Activated B cell treated with CpG ODN at 0.5 μM for 24 hours (primary cell): ENCODE measurements around the gene LDB1. TPM values are rescaled to one million over a fixed set of nuclear protein-coding genes. Genes with fewer than 3 reads are reported as not detected.
A peak's percentile ranks its signal among the peaks of the same experiment; 100 is the strongest.

ENCODE experiments used
- ATAC-seq: fragments of 200-7000 bp; cut with Tn5 transposase; one replicate; pipeline ENCODE4 v1.10.0; 2021; ENCODE audit warnings: low read depth, mild to moderate bottlenecking, moderate library complexity
- CTCF ChIA-PET: fragments of 350-600 bp; sonication (Branson Sonifier 250); formaldehyde crosslinking; loops from one replicate; lab custom pipeline; 2021; ENCODE audit warnings: antibody characterized with exemption; lab: Charles Lee
- POLR2A ChIA-PET: fragments of 350-600 bp; sonication (Branson Sonifier 250); formaldehyde crosslinking; loops from one replicate; lab custom pipeline; 2021; ENCODE audit warnings: antibody characterized with exemption; lab: Charles Lee
- DNase-seq: peaks from one replicate; pipeline ENCODE4 v3.0.0; 2022
- H3K27ac Mint-ChIP-seq: one replicate; pipeline ENCODE4 v1.8.0; 2020; ENCODE audit warnings: mixed read lengths
- H3K27me3 Mint-ChIP-seq: one replicate; pipeline ENCODE4 v1.8.0; 2021; ENCODE audit warnings: mixed read lengths
- H3K36me3 Mint-ChIP-seq: one replicate; pipeline ENCODE4 v1.8.0; 2021; ENCODE audit warnings: low read depth, mixed read lengths
- H3K4me1 Mint-ChIP-seq: one replicate; pipeline ENCODE4 v1.8.0; 2021; ENCODE audit warnings: mixed read lengths
- H3K4me3 Mint-ChIP-seq: one replicate; pipeline ENCODE4 v1.8.0; 2020; ENCODE audit warnings: mild to moderate bottlenecking, mixed read lengths
- H3K9me3 Mint-ChIP-seq: one replicate; pipeline ENCODE4 v1.8.0; 2020; ENCODE audit warnings: mixed read lengths
- intact Hi-C: fragments of 100-400 bp; cut with micrococcal nuclease; formaldehyde crosslinking; loops from one replicate; pipeline ENCODE4 v1.15.1; 2024
- total RNA-seq: library from RNA; stranded (reverse); gene quantifications from 2 replicates; pipeline ENCODE4 v1.2.3, GENCODE V29; 2022
- TF ChIP-seq, protein P1 (sequence below): fragments of 200-600 bp; IDR thresholded peaks from one replicate; pipeline ENCODE4 v1.8.0; 2022; ENCODE audit warnings: antibody characterized with exemption, mild to moderate bottlenecking

Gene LDB1
- total RNA-seq, 1 donor from 2014 or later = 61.9 TPM

DNA sequence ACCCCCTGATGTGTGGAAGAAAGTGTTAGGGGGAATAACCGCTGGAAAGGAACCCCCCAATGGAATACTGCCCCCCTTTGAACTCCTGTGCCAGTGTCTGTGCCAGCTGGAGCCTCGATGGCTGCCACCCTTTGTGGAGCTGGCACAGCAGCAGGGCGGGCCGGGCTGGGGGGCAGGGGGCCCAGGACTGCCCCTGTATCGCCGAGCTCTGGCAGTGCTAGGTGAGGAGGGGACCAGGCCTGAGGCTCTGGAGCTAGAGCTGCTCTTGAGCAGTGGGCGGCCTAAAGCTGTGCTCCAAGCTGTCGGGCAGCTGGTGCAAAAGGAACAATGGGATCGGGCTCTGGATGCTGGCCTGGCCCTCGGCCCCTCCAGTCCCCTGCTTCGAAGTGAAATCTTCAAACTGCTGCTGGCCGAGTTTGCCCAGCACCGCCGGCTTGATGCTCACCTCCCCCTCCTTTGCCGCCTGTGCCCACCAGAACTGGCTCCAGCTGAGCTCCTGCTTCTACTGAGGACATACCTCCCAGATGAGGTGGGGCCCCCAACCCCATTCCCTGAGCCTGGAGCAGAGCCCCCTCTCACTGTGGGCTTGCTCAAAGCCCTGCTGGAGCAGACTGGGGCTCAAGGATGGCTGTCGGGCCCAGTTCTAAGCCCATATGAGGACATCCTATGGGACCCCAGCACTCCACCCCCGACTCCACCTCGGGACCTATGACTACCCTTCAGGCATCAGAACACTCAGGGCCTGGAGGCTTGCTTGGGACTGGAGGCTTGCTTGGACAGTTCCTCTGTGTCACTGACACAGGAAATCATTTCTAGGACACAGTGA, 52.9 kb downstream of the LDB1 start:
- ATAC-seq (no peak), DNase-seq (no peak)
- CTCF ChIA-PET = interaction anchor here (1.3 to 12.4 kb wide), 4 partner anchors 57 to 226 kb away, joined by 5 to 182 read pairs (median 8); partner anchors contain the start of gene KCNIP2
- Mint-ChIP-seq H3K27me3 (no peaks in the 10 kb centered on the region), H3K27ac (no peak overlapping the region), H3K36me3 (peaks cover 17% of the 10 kb centered on the region), H3K4me3 (peak overlapping the region; percentile 35), H3K9me3 (no peaks in the 10 kb centered on the region), H3K4me1 (peaks cover 24% of the 10 kb centered on the region)
- intact Hi-C loops = no loop called here
- TF ChIP-seq, protein P1, sequence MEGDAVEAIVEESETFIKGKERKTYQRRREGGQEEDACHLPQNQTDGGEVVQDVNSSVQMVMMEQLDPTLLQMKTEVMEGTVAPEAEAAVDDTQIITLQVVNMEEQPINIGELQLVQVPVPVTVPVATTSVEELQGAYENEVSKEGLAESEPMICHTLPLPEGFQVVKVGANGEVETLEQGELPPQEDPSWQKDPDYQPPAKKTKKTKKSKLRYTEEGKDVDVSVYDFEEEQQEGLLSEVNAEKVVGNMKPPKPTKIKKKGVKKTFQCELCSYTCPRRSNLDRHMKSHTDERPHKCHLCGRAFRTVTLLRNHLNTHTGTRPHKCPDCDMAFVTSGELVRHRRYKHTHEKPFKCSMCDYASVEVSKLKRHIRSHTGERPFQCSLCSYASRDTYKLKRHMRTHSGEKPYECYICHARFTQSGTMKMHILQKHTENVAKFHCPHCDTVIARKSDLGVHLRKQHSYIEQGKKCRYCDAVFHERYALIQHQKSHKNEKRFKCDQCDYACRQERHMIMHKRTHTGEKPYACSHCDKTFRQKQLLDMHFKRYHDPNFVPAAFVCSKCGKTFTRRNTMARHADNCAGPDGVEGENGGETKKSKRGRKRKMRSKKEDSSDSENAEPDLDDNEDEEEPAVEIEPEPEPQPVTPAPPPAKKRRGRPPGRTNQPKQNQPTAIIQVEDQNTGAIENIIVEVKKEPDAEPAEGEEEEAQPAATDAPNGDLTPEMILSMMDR = no peak
- POLR2A ChIA-PET = interaction anchor here (1.1 to 4.0 kb wide), 4 partner anchors 11 to 236 kb away, joined by 3 to 22 read pairs (median 9); partner anchors contain the start of gene ARMH3

DNA sequence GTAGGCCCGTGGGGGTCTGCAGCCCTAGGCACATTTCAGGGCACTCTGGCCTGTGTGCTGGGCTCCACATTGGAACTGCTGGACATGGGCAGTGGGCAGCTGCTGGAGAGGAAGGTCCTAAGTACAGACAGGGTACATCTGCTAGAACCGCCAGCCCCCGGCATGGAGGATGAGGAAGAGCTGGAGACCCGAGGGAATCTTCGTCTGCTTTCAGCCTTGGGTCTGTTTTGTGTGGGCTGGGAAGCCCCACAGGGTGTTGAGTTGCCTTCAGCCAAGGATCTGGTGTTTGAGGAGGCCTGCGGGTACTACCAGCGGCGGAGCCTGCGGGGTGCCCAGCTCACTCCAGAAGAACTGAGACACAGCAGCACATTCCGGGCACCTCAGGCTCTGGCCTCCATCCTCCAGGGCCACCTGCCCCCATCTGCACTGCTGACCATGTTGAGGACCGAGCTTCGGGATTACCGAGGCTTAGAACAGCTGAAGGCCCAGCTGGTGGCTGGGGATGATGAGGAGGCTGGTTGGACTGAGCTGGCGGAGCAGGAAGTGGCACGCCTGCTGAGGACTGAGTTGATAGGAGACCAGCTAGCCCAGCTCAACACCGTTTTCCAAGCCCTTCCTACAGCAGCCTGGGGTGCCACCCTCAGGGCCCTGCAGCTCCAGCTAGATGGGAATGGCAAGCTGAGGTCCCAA, 53.6 kb downstream of the LDB1 start:
- intact Hi-C loops = no loop called here
- ATAC-seq (no peak), DNase-seq (no peak)
- ChIA-PET POLR2A (interaction anchor here (0.9 to 4.0 kb wide), 6 partner anchors 11 to 283 kb away, joined by 3 to 22 read pairs (median 4); partner anchors contain the start of genes ARMH3 and NPM3), CTCF (interaction anchor here (1.2 to 12.4 kb wide), 4 partner anchors 9 to 226 kb away, joined by 4 to 182 read pairs (median 5); partner anchors contain the start of gene KCNIP2)
- Mint-ChIP-seq H3K4me1 (peaks cover 24% of the 10 kb centered on the region), H3K9me3 (no peaks in the 10 kb centered on the region), H3K27ac (peak overlapping the region; percentile 79), H3K36me3 (peaks cover 17% of the 10 kb centered on the region), H3K4me3 (peak overlapping the region; percentile 89), H3K27me3 (no peaks in the 10 kb centered on the region)
- TF ChIP-seq, protein P1 = no peak

DNA sequence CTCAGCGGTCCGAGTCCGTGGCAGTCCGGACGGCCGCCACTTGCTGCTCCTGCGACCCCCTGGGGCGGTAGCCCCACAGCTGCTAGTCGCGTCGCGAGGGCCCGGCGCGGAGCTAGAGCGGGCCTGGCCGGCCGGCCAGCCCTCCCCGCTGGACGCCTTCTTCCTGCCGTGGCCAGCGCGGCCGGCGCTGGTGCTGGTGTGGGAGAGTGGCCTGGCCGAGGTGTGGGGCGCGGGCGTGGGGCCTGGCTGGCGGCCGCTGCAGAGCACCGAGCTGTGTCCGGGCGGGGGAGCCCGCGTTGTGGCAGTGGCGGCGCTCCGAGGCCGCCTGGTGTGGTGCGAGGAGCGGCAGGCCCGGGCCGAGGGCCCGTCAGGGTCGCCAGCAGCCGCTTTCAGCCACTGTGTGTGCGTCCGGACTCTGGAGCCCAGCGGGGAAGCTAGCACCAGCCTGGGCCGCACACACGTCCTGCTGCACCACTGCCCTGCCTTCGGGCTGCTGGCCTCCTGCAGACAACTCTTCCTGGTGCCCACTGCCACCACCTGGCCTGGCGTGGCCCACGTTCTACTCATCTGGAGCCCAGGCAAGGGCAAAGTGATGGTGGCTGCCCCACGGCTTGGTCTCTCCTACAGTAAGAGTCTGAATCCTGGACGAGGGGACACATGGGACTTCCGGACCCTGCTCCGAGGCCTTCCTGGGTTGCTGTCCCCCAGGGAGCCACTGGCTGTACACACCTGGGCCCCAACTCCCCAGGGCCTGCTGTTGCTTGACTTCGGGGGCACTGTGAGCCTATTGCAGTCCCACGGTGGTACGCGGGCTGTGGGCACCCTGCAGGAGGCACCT, 54.4 kb downstream of the LDB1 start:
- TF ChIP-seq, protein P1 = no peak
- peaks cover 24% of the 10 kb centered on the region for H3K4me1 Mint-ChIP-seq
- DNase-seq = peak; percentile 32
- CTCF ChIA-PET = interaction anchor here (1.2 to 12.4 kb wide), 4 partner anchors 9 to 225 kb away, joined by 3 to 182 read pairs (median 4); partner anchors contain the start of gene KCNIP2
- H3K9me3 Mint-ChIP-seq = no peaks in the 10 kb centered on the region
- H3K27ac Mint-ChIP-seq = peak overlapping the region; percentile 79
- no peaks in the 10 kb centered on the region for H3K27me3 Mint-ChIP-seq
- POLR2A ChIA-PET = interaction anchor here (0.9 to 4.0 kb wide), 7 partner anchors 10 to 282 kb away, joined by 3 to 22 read pairs (median 4); partner anchors contain the start of genes ARMH3 and NPM3
- peak overlapping the region; percentile 89 for H3K4me3 Mint-ChIP-seq
- H3K36me3 Mint-ChIP-seq = peaks cover 17% of the 10 kb centered on the region
- intact Hi-C loops = loop anchor here (1.0 to 2.0 kb wide), 7 partner anchors 9 to 437 kb away; partner anchors contain the start of genes ACTR1A, ARMH3, NPM3 and OGA
- peak; percentile 13 for ATAC-seq

DNA sequence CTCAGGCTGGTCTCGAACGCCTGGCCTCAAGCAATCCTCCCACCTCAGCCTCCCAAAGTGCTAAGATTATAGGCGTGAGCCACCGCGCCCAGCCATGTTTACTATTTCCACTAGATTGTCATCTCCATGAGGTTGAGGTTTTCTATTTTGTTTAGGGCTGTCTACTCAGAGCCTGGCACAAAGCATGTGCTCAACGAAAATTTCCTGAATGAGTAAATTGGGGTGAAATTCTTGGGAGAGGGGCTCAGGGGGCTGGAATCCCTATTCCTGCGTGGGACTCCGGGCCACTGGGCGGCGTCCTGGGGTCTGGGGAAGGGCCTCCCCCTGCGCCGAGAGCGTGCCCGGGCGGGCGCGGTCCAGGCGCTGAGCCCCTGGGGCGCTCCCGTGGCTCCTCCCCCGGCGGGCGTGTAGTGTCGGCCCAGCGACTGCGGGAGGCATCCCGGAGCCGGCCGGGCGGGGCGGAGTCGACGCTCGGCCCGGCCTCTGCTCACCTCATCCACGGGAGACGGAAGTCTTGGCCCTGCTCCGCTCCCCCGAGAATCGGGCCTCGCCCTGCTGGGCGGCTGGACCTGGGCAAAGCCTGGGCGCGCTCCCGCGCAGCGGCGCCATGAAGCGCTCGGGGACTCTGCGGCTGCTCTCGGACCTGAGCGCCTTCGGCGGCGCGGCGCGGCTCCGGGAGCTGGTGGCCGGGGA, 55.2 kb downstream of the LDB1 start, which contains the start of gene HPS6:
HPS6 (plus strand) TSS at position 482 of the 693 bp plus-strand sequence; CDS start at position 608, 126 bp downstream.
- ATAC-seq (peak; percentile 97), DNase-seq (peak; percentile 88)
- ChIA-PET POLR2A (interaction anchor here (0.9 to 4.0 kb wide), 4 partner anchors 9 to 281 kb away, joined by 3 to 22 read pairs (median 8); partner anchors contain the start of genes ARMH3 and NPM3), CTCF (interaction anchor here (1.2 to 12.4 kb wide), 3 partner anchors 55 to 224 kb away, joined by 3 to 182 read pairs (median 5); partner anchors contain the start of gene KCNIP2)
- Mint-ChIP-seq H3K4me3 (peak within 1 kb of the TSS; percentile 89), H3K9me3 (no peaks in the 10 kb centered on the region), H3K27me3 (no peaks in the 10 kb centered on the region), H3K36me3 (peaks cover 17% of the 10 kb centered on the region), H3K4me1 (peaks cover 24% of the 10 kb centered on the region), H3K27ac (peak within 1 kb of the TSS; percentile 90)
- TF ChIP-seq, protein P1 = no peak
- intact Hi-C loops = loop anchor here (1.0 to 2.0 kb wide), 7 partner anchors 9 to 438 kb away; partner anchors contain the start of genes ACTR1A, ARMH3, NPM3 and OGA
